Glutamatergic neuron (in vitro differentiated cells): ENCODE results near the gene RNU1-3. TPM values are rescaled to one million over a fixed set of nuclear protein-coding genes. Genes with fewer than 3 reads are reported as not detected.
"Not testable (repeated sequence)": the region's sequence is repeated elsewhere in the genome, so short reads cannot be mapped to it uniquely, and the experiment has no call there.

ENCODE experiments used
- DNase-seq: peaks from one replicate; pipeline ENCODE4 v3.0.0; 2022
- H3K27ac Mint-ChIP-seq: one replicate; pipeline ENCODE4 v1.8.0; 2020; ENCODE audit warnings: mild to moderate bottlenecking, mixed read lengths, inconsistent platforms; ENCODE audit not compliant: unreplicated experiment
- H3K27me3 Mint-ChIP-seq: one replicate; pipeline ENCODE4 v1.8.0; 2020; ENCODE audit warnings: mild to moderate bottlenecking, moderate library complexity, mixed read lengths, inconsistent platforms; ENCODE audit not compliant: unreplicated experiment
- H3K36me3 Mint-ChIP-seq: one replicate; pipeline ENCODE4 v1.8.0; 2020; ENCODE audit warnings: mild to moderate bottlenecking, mixed read lengths, inconsistent platforms; ENCODE audit not compliant: unreplicated experiment
- H3K4me1 Mint-ChIP-seq: one replicate; pipeline ENCODE4 v1.8.0; 2020; ENCODE audit warnings: mild to moderate bottlenecking, low read depth, mixed read lengths, inconsistent platforms; ENCODE audit not compliant: unreplicated experiment
- H3K4me3 Mint-ChIP-seq: one replicate; pipeline ENCODE4 v1.8.0; 2020; ENCODE audit warnings: mild to moderate bottlenecking, mixed read lengths, inconsistent platforms; ENCODE audit not compliant: unreplicated experiment
- H3K9me3 Mint-ChIP-seq: one replicate; pipeline ENCODE4 v1.8.0; 2020; ENCODE audit warnings: mild to moderate bottlenecking, moderate library complexity, mixed read lengths, inconsistent platforms; ENCODE audit not compliant: unreplicated experiment
- CTCF ChIP-seq: fragments of 200-600 bp; sonication (generic); IDR thresholded peaks from one replicate; pipeline ENCODE4 v1.5.0; 2021; ENCODE audit not compliant: partially characterized antibody, unreplicated experiment
- long read RNA-seq: library from polyadenylated mRNA; unstranded; transcript quantifications from one replicate; pipeline ENCODE4 v2.0.0, GENCODE V29; 2020; ENCODE audit not compliant: unreplicated experiment
- total RNA-seq: library from RNA; stranded (reverse); fragmentation: NEBNext Ultra II Directional; extraction: Animal tissue kit (Norgen Biotek cat#: 25700); gene quantifications from one replicate; pipeline ENCODE4 v1.2.1, GENCODE V29; 2021; ENCODE audit not compliant: unreplicated experiment

The RNU1-3 gene
- 3,598 TPM for total RNA-seq
- long read RNA-seq, result 0 reads

DNA sequence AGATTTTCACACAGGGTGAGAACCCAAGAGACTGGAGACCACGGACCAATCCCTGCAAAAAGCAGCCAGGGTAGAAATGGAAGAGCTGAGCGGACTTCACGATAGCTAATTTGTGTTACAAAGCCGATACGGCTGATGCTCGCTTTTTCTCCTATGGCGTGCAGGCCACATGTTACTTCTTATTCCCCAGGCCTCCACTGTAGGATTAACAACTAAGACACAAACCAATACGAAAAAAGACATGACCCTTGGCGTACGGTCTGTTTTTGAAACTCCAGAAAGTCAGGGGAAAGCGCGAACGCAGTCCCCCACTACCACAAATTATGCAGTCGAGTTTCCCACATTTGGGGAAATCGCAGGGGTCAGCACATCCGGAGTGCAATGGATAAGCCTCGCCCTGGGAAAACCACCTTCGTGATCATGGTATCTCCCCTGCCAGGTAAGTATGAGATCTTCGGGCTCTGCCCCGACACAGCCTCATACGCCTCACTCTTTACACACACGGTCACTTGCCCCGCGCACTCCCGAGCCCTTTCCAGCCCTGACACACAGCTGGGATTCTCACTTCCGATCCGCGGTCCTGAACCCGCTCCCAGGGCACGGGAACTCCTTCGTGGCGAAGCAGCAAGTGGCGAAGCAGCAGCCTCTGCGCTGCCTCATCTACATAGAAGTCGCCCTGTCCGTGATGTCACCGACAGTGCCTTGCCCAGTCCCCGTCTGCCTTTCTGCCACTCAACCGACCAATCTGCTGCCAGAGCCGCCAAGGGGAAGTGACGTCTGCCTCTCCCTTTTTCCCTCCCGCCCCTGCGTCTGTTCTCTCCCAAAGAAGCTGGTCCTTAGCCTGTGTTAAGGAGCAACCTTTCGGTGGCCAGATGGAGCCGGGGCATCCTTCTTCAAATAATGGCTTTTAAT, at the start of gene RNU1-3:
RNU1-3 (minus strand) TSS at position 447 of the 912 bp plus-strand sequence.
- not testable (repeated sequence) for H3K4me3 Mint-ChIP-seq, H3K4me1 Mint-ChIP-seq, H3K27ac Mint-ChIP-seq, H3K27me3 Mint-ChIP-seq, DNase-seq, H3K9me3 Mint-ChIP-seq, H3K36me3 Mint-ChIP-seq

DNA sequence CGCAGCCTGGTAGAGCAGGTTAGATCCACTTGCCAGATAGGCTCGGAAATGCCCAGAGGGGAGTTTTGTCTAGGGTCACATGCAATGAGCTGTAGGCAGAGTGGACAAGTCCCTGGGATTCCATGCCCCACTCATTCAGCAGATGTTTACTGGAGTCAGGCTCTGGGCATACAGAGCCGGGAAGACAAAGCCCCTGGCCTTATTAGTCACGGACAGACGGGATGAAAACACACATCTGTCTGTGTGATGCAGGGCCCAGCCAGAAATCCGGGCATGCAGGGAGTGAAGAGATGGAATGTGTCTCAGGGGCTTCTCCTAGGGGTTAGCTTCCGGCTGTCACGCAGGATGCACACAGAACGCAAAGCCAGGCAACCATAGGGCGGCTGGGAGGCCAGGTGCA, 46.7 kb upstream of the RNU1-3 start:
- H3K27me3 Mint-ChIP-seq, DNase-seq, H3K27ac Mint-ChIP-seq, H3K36me3 Mint-ChIP-seq, H3K4me3 Mint-ChIP-seq: not testable (repeated sequence)
- Mint-ChIP-seq H3K4me1 (peaks cover 15% of the 10 kb centered on the region), H3K9me3 (peaks cover 12% of the 10 kb centered on the region)

- Mint-ChIP-seq H3K4me1 (peaks cover 14% of the 10 kb centered on the region), H3K9me3 (peaks cover 12% of the 10 kb centered on the region), H3K27ac (peak overlapping the region; percentile 80)
- not testable (repeated sequence) for H3K4me3 Mint-ChIP-seq, DNase-seq, H3K27me3 Mint-ChIP-seq, H3K36me3 Mint-ChIP-seq
Observed at GRCh38 chr1:16712984-16713383, 46.2 kb upstream of the RNU1-3 start.

DNA sequence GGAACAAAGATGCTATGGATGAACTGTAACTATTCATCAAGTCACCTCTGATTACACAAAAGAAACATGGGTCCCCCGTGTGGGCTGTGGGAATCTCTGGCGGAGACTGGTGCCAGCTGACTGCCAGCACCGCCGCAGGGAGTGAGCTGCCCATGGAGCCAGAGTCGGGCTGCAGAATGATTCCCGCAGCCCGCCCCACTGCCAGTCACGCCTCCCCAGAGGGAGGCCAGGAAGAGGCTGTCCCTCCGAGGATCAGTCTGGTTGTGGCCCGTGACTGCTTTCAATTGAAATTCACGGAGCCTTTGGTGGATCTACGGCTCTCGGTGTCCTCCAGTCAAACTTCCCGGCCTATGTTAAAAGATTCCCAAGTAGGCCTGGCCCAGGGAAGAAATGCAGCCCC, 45.8 kb upstream of the RNU1-3 start:
- H3K9me3 Mint-ChIP-seq, H3K27me3 Mint-ChIP-seq, H3K4me3 Mint-ChIP-seq, H3K36me3 Mint-ChIP-seq, H3K27ac Mint-ChIP-seq, DNase-seq: not testable (repeated sequence)
- H3K4me1 Mint-ChIP-seq, result peaks cover 10% of the 10 kb centered on the region

GRCh38 chr1:16712131-16712530, 45.4 kb upstream of the RNU1-3 start:
- not testable (repeated sequence) for H3K9me3 Mint-ChIP-seq, H3K4me3 Mint-ChIP-seq, H3K27ac Mint-ChIP-seq, H3K36me3 Mint-ChIP-seq, H3K4me1 Mint-ChIP-seq, H3K27me3 Mint-ChIP-seq
- DNase-seq, result peak; percentile 35

GRCh38 chr1:16710618-16711017, 43.9 kb upstream of the RNU1-3 start:
- not testable (repeated sequence) for DNase-seq, H3K27me3 Mint-ChIP-seq, H3K27ac Mint-ChIP-seq, H3K36me3 Mint-ChIP-seq, H3K4me1 Mint-ChIP-seq, H3K4me3 Mint-ChIP-seq, H3K9me3 Mint-ChIP-seq

DNA sequence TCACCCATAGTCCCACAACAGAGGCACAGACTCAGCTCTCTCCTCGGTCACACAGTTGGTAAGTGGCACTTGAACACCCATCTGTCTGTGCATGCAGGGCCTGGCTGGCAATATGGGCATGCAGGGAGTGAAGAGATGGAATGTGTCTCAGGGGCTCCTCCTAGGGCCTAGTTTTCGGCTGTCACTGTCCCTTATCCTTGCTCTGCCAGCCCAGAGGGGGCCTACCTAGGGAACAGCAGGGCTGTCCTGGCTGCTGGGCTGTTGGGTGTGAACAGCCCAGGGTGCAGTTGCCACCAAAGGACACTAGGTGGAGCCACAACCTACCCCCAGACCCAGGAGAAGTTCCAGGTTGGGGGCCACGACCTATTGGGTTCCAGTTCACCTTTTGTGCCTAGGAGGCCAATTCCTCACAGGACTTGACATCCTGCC, 42.9 kb upstream of the RNU1-3 start:
- TF ChIP-seq CTCF, result peak; percentile 74
- H3K27ac Mint-ChIP-seq, H3K4me3 Mint-ChIP-seq, H3K9me3 Mint-ChIP-seq, H3K27me3 Mint-ChIP-seq, H3K4me1 Mint-ChIP-seq, H3K36me3 Mint-ChIP-seq: not testable (repeated sequence)
- peak; percentile 78 for DNase-seq

DNA sequence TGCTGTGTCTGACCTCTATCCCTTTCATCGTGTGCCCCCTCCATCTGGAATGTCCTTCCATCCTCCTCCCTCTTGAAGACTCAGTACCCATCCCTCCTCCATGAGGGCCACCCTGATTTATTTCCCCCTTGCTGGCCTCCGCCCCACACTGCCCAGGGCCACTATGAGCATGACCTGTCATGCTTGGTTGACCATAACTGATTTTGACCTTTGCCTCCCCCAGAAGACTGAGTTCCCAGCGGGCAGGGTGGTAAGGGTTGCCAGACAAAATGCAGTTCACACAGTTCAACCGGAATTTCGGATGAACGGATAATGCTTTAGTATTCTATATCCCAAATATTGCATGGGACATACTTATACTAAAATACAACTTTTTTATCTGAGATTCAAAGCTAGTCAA, 42.0 kb upstream of the RNU1-3 start:
- H3K27me3 Mint-ChIP-seq, H3K27ac Mint-ChIP-seq, H3K36me3 Mint-ChIP-seq, H3K4me3 Mint-ChIP-seq, H3K4me1 Mint-ChIP-seq, DNase-seq, H3K9me3 Mint-ChIP-seq: not testable (repeated sequence)
